ENCODE data around the gene LONRF3.

LONRF3 gene

GRCh38 chrX:119041175-119041574 is 66.8 kb downstream of the LONRF3 start:
- DNase-seq: no peak

- DNase-seq: no peak
These were observed 67.6 kb downstream of the LONRF3 start for GRCh38 chrX:119042040-119042439.

GRCh38 chrX:119042996-119043395 is 68.6 kb downstream of the LONRF3 start:
- DNase-seq: no peak

GRCh38 chrX:119045884-119046283 is 71.5 kb downstream of the LONRF3 start:
- DNase-seq: no peak

GRCh38 chrX:119055687-119056086 is 81.3 kb downstream of the LONRF3 start:
- no peak for DNase-seq

GRCh38 chrX:119062750-119063374 is 88.4 kb downstream of the LONRF3 start:
- DNase-seq: no peak

- no peak for DNase-seq
These were observed 89.0 kb downstream of the LONRF3 start for GRCh38 chrX:119063428-119063827.

- no peak for DNase-seq
These were observed 92.8 kb downstream of the LONRF3 start for GRCh38 chrX:119067023-119067739.
